ENCODE data around the gene ZNF618.

ZNF618 gene

DNA sequence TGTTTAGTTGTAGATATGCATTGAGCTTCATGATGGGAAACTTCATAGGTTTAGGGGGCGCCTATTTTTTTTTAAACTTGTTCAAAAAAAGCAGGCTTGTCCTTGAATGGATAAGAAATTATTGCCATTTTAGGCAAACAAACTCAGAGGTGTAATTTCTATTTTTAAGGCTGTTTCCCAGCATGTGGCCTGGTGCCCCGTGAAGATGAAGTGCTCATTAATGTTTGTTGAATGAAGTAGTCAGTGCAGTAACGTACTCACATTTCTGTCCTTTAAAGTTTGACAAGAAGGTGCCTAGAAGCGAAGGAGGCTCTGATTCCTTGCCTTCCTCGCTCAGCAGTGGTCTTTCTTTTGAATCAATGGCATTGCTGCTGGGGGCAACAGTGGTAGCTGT is 54.3 kb downstream of the ZNF618 start:
- ChIA-PET POLR2A (no interaction called here), CTCF (interaction anchor here (1.0 to 1.3 kb wide), 2 partner anchors 11 to 48 kb away, joined by 3 read pairs; no protein-coding TSS in a partner anchor)

GRCh38 chr9:113931140-113931539 is 55.0 kb downstream of the ZNF618 start:
- TF ChIP-seq, protein P1, sequence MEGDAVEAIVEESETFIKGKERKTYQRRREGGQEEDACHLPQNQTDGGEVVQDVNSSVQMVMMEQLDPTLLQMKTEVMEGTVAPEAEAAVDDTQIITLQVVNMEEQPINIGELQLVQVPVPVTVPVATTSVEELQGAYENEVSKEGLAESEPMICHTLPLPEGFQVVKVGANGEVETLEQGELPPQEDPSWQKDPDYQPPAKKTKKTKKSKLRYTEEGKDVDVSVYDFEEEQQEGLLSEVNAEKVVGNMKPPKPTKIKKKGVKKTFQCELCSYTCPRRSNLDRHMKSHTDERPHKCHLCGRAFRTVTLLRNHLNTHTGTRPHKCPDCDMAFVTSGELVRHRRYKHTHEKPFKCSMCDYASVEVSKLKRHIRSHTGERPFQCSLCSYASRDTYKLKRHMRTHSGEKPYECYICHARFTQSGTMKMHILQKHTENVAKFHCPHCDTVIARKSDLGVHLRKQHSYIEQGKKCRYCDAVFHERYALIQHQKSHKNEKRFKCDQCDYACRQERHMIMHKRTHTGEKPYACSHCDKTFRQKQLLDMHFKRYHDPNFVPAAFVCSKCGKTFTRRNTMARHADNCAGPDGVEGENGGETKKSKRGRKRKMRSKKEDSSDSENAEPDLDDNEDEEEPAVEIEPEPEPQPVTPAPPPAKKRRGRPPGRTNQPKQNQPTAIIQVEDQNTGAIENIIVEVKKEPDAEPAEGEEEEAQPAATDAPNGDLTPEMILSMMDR (IDR thresholded peaks at IDR 0.05; ENCODE audit: insufficient read depth, low read length, missing control alignments): no peak
- ChIA-PET POLR2A (no interaction called here), CTCF (no interaction called here)
- DNase-seq (ENCODE audit: low read depth, low spot score): no peak
- no peak overlapping the region for H3K4me3 ChIP-seq (ENCODE audit: low read depth, low read length)

More for the DNA sequence above, 54.3 kb downstream of the ZNF618 start:
- no peak overlapping the region for H3K4me3 ChIP-seq (ENCODE audit: low read depth, low read length)
- DNase-seq (ENCODE audit: low read depth, low spot score): no peak
- TF ChIP-seq, protein P1 (IDR thresholded peaks at IDR 0.05; ENCODE audit: insufficient read depth, low read length, missing control alignments): no peak

DNA sequence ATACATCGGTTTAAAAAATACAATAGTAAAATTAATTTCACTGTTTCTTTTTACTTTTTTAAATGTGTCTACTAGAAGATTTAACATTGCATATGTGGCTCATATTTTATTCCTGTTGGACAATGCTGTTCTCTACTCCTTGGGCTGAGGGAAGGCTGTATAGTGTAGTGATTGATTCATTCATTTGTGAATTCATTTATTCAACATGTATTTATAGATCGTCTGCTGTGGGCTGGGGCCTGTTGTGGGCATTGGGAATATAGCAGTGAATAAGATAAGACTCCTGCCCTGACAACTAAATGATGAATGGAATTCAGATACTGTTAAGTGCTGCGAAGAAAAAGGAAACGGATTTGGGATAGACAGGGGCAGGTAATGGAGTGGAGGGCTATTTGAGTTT is 55.7 kb downstream of the ZNF618 start:
- no peak overlapping the region for H3K4me3 ChIP-seq (ENCODE audit: low read depth, low read length)
- POLR2A ChIA-PET: no interaction called here
- no peak for DNase-seq (ENCODE audit: low read depth, low spot score)
- CTCF ChIA-PET: no interaction called here
- TF ChIP-seq, protein P1 (IDR thresholded peaks at IDR 0.05; ENCODE audit: insufficient read depth, low read length, missing control alignments): no peak

GRCh38 chr9:113932906-113933584 is 56.9 kb downstream of the ZNF618 start:
- ChIA-PET CTCF (no interaction called here), POLR2A (no interaction called here)
- no peak overlapping the region for H3K4me3 ChIP-seq (ENCODE audit: low read depth, low read length)
- TF ChIP-seq, protein P1 (IDR thresholded peaks at IDR 0.05; ENCODE audit: insufficient read depth, low read length, missing control alignments): no peak
- no peak for DNase-seq (ENCODE audit: low read depth, low spot score)

- POLR2A ChIA-PET: no interaction called here
- TF ChIP-seq, protein P1 (IDR thresholded peaks at IDR 0.05; ENCODE audit: insufficient read depth, low read length, missing control alignments): no peak
- DNase-seq (ENCODE audit: low read depth, low spot score): no peak
- CTCF ChIA-PET: no interaction called here
- H3K4me3 ChIP-seq (ENCODE audit: low read depth, low read length): no peak overlapping the region
Observed at GRCh38 chr9:113933671-113934070, 57.6 kb downstream of the ZNF618 start.

DNA sequence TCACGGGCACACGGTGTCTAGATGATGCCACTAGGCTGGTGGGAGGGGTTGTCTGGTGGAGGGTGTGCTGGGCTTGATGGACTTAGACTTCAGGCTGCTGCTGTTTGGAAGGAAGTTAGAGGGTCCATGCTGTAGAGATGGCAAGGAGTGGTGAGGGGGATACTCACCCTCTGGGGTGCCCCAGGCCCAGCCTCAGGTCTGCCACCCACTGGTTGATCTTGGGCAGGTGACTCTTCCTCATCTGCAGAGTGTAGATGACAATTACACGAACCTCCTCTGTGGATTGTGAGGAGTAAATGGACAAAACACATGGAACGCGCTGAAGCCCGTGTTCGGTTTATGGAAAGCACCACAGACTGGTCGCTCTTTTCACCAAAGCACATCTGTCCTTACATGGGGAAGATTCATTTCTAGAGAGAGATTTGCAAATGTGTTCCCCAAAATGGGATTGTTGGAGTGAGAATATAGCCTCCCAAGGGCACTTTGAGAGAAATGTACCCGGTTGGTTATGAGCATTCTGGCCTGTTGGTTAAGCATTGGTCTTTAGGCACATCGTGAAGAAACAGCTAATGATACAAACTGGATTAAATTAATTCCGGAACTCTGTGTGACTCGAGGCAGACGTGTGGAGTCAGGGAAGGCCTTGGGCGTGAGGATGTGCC is 58.2 kb downstream of the ZNF618 start:
- ChIA-PET POLR2A (no interaction called here), CTCF (no interaction called here)
- no peak overlapping the region for H3K4me3 ChIP-seq (ENCODE audit: low read depth, low read length)
- TF ChIP-seq, protein P1 (IDR thresholded peaks at IDR 0.05; ENCODE audit: insufficient read depth, low read length, missing control alignments): no peak
- no peak for DNase-seq (ENCODE audit: low read depth, low spot score)
